Suprapubic skin (tissue), 4 donors: Measurements from ENCODE around the gene EVPLL. TPM values are rescaled to one million over a fixed set of nuclear protein-coding genes. Genes with fewer than 3 reads are reported as not detected.
"Not testable (repeated sequence)": the region's sequence is repeated elsewhere in the genome, so short reads cannot be mapped to it uniquely, and the experiment has no call there.

ENCODE experiments used
- DNase-seq, 2 donors: peaks; one replicate each; pipeline ENCODE4 v3.0.0-alpha.2; 2019; ENCODE audit warnings: low spot score in 2 of 2
- H3K27ac ChIP-seq: fragments of 200-600 bp; sonication (generic); one replicate; pipeline ENCODE4 v1.5.1; 2019
- H3K27me3 ChIP-seq: fragments of 200-600 bp; sonication (generic); one replicate; pipeline ENCODE4 v1.5.1; 2019
- H3K36me3 ChIP-seq: fragments of 200-600 bp; sonication (generic); one replicate; pipeline ENCODE4 v1.5.1; 2019
- H3K4me1 ChIP-seq: fragments of 200-600 bp; sonication (generic); one replicate; pipeline ENCODE4 v1.5.1; 2019
- H3K4me3 ChIP-seq: fragments of 200-600 bp; sonication (generic); one replicate; pipeline ENCODE4 v1.5.1; 2019; ENCODE audit warnings: mild to moderate bottlenecking
- H3K9me3 ChIP-seq: fragments of 200-600 bp; sonication (generic); one replicate; pipeline ENCODE4 v1.5.1; 2019
- EP300 ChIP-seq: sonication (generic); formaldehyde crosslinking; IDR thresholded peaks from one replicate; pipeline ENCODE4 v1.6.1; 2017; ENCODE audit warnings: antibody characterized with exemption
- POLR2A ChIP-seq, 2 donors: fragments of 450-650 bp; IDR thresholded peaks; one replicate each; pipeline ENCODE4 v1.6.1; 2017; ENCODE audit warnings: antibody characterized with exemption in 2 of 2, mild to moderate bottlenecking in 2 of 2, moderate library complexity in 2 of 2
- POLR2AphosphoS5 ChIP-seq, 3 donors: sonication (generic); formaldehyde crosslinking; IDR thresholded peaks; one replicate each; pipeline ENCODE4 v1.6.1; 2017; ENCODE audit warnings: antibody characterized with exemption in 3 of 3
- WGBS: methylation state at CpG from one replicate; pipeline ENCODE4 v1.1.5; 2018; 5-methylcytosine and 5-hydroxymethylcytosine counted together
- total RNA-seq, 4 donors: library from RNA; depleted of rRNA; stranded (reverse); fragments of >200 nt; gene quantifications; one replicate each; pipeline ENCODE4 v1.1.0, GENCODE V29; 2016
- TF ChIP-seq, protein P1 (sequence below), 2 donors: fragments of 200-600 bp in 1 of 2; fragments of 450-650 bp in 1 of 2; sonication (generic) in 1 of 2; IDR thresholded peaks; one replicate each; pipeline ENCODE4 v1.5.1; 2016 to 2019; ENCODE audit warnings: antibody characterized with exemption in 2 of 2, mild to moderate bottlenecking in 1 of 2, moderate library complexity in 1 of 2

EVPLL gene
- 10 to 100 TPM in 2 of 4 donors, 1 to 10 TPM in 2; 3.7 to 15.6 (median 9.2) TPM for total RNA-seq

DNA sequence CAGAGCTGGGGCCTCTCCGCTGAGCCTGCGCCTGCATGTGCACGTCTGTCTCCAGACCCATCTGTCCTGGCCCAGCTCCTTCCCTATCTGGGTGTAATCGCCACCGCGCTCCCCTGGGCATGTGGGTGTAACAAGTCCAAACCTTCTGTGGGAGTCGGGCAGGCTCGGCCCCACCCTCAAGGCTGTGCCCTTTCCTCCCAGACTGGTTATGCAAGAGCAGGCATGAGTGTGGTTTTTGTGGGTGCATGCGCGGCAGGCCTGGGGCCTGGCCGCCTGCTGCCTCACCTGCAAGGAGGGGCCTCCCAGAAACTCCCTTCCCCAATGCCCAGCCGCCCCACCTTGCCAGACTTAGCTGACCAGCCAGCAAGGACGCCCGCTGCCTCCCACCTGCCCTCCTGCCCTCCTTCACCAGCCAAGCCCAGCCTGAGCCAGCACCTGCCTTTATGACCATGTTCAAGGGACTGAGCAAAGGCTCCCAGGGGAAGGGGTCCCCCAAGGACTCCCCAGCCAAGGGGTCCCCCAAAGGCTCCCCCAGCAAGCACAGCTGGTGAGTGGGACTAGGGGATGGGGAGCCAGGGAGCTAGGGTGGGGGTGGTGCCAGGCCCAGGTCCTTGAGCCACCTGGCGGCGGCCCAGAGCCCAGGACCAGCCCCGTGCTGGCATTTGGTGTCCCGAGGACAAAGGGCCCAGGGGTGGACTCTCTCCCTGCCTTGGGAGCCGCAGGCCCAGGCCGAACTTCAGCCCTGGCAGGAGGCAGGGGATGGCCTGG is at the start of gene EVPLL:
Gene EVPLL (plus strand): TSS at position 342 of the 768 bp plus-strand sequence. CDS start 3,160 bp downstream, outside the sequence.
- TF ChIP-seq POLR2AphosphoS5 (IDR thresholded peaks at IDR 0.05) (no peak), EP300 (no peak), POLR2A (IDR thresholded peaks at IDR 0.05) (no peak)
- TF ChIP-seq, protein P1, sequence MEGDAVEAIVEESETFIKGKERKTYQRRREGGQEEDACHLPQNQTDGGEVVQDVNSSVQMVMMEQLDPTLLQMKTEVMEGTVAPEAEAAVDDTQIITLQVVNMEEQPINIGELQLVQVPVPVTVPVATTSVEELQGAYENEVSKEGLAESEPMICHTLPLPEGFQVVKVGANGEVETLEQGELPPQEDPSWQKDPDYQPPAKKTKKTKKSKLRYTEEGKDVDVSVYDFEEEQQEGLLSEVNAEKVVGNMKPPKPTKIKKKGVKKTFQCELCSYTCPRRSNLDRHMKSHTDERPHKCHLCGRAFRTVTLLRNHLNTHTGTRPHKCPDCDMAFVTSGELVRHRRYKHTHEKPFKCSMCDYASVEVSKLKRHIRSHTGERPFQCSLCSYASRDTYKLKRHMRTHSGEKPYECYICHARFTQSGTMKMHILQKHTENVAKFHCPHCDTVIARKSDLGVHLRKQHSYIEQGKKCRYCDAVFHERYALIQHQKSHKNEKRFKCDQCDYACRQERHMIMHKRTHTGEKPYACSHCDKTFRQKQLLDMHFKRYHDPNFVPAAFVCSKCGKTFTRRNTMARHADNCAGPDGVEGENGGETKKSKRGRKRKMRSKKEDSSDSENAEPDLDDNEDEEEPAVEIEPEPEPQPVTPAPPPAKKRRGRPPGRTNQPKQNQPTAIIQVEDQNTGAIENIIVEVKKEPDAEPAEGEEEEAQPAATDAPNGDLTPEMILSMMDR (IDR thresholded peaks at IDR 0.05) = no peak
- H3K9me3 ChIP-seq = no peaks in the 10 kb centered on the region
- H3K36me3 ChIP-seq = no peaks in the 10 kb centered on the region
- peaks cover 29% of the 10 kb centered on the region for H3K4me1 ChIP-seq
- WGBS = no CpG with 5 or more reads among the region's 20 CpGs
- peak within 1 kb of the TSS; percentile 22 for H3K4me3 ChIP-seq
- DNase-seq = peak in 1 of 2 donors; percentile 84
- H3K27ac ChIP-seq = peak within 1 kb of the TSS; percentile 77
- H3K27me3 ChIP-seq = peaks cover 10% of the 10 kb centered on the region

DNA sequence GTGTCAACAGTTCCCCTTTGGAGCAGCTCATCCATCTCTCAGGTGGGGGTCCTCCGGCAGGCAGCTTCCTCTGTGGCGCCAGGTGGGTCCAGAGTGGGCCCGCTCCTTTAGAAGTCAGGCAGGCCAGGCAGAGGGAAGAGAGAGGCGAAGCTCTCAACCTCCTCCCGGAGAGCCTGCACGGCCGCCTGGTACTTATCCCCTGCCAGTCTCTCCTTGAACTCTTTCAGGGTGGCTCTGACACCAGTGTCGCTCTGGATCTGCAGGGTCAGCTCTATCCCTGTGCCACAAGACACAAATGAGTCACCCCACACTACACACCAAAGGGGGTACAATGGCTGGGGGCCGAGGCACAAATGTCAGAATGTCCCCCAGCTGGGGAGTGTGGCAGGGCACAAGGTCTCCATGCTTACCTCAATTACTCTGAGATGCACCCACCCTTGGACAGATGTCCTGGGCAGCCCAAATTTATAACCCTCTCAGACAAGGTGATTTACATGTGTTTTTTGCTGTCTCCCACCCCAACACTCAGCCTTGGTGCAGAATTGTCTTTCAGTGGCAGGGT is 48.9 kb upstream of the EVPLL start:
- peaks cover 98% of the 10 kb centered on the region for H3K36me3 ChIP-seq

DNA sequence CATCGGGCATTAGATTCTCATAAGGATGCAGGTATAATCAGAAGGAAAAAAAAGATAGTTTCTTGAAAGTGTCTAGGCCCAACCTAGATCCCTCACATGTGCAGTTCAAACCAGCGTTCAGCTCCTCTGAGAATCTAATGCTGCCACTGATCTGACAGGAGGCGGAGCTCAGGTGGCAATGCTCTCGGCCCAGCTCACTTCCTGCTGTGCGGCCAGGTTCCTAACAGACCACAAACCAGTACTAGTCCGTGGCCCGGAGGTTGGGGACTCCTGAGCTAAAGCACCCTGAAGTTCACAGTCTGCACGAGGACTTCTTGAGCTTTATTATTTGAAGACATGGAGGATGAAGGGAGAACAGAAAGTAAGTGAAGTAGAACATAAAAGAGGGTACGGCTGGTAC is 45.7 kb upstream of the EVPLL start:
- 87% methylated on average over 9 of the region's 9 CpGs for WGBS
- no peaks in the 10 kb centered on the region for H3K9me3 ChIP-seq
- peaks cover 98% of the 10 kb centered on the region for H3K36me3 ChIP-seq

More for the DNA sequence above, 48.9 kb upstream of the EVPLL start:
- Histone ChIP-seq H3K9me3 (no peaks in the 10 kb centered on the region), H3K4me1 (no peaks in the 10 kb centered on the region), H3K27me3 (no peaks in the 10 kb centered on the region), H3K4me3 (no peak overlapping the region), H3K27ac (no peak overlapping the region)
- WGBS = 87% methylated on average over 9 of the region's 9 CpGs
- DNase-seq = no peak
- TF ChIP-seq, protein P1 (IDR thresholded peaks at IDR 0.05) = no peak
- TF ChIP-seq POLR2A (IDR thresholded peaks at IDR 0.05) (no peak), EP300 (no peak), POLR2AphosphoS5 (IDR thresholded peaks at IDR 0.05) (no peak)

DNA sequence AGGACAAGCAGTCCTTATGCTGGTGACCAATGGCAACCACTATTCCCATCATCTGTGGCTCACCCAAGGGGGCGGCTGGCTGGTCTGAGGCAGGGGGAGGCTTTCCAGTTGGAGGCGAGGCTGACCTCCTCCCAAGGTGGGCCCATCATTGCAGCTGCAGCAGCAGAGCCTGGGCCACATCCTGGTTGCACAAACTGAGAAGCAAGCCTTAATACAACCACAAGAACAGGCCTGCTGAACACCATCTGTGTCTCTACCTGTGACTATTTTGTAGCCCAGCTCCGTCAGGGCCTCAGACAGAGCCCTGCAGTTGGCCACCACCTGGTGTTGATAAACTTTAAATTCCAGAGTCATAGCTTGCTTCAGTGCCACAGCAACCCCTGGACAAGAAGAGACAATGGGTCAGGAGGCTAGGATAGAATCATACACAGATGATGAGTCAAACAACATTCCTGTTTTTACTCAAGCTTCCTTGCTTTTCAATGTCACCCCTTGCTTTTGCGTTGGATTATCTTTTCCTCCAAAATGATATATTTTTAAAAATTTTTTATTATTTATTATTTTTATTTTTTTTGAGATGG is 44.6 kb upstream of the EVPLL start:
- TF ChIP-seq POLR2AphosphoS5 (IDR thresholded peaks at IDR 0.05) (no peak), EP300 (no peak), POLR2A (IDR thresholded peaks at IDR 0.05) (no peak)
- TF ChIP-seq, protein P1 (IDR thresholded peaks at IDR 0.05) = no peak
- no peak for DNase-seq
- Histone ChIP-seq H3K4me1 (no peaks in the 10 kb centered on the region), H3K27ac (no peak overlapping the region), H3K4me3 (no peak overlapping the region), H3K27me3 (no peaks in the 10 kb centered on the region), H3K9me3 (no peaks in the 10 kb centered on the region), H3K36me3 (peaks cover 95% of the 10 kb centered on the region)
- 68% methylated on average over 2 of the region's 4 CpGs for WGBS

More for the DNA sequence above, 45.7 kb upstream of the EVPLL start:
- no peaks in the 10 kb centered on the region for H3K4me1 ChIP-seq
- no peak overlapping the region for H3K27ac ChIP-seq
- H3K4me3 ChIP-seq = no peak overlapping the region
- no peak for DNase-seq
- no peak for TF ChIP-seq POLR2A (IDR thresholded peaks at IDR 0.05)
- TF ChIP-seq EP300 = no peak
- TF ChIP-seq, protein P1 (IDR thresholded peaks at IDR 0.05) = no peak
- TF ChIP-seq POLR2AphosphoS5 (IDR thresholded peaks at IDR 0.05) = no peak
- no peaks in the 10 kb centered on the region for H3K27me3 ChIP-seq

DNA sequence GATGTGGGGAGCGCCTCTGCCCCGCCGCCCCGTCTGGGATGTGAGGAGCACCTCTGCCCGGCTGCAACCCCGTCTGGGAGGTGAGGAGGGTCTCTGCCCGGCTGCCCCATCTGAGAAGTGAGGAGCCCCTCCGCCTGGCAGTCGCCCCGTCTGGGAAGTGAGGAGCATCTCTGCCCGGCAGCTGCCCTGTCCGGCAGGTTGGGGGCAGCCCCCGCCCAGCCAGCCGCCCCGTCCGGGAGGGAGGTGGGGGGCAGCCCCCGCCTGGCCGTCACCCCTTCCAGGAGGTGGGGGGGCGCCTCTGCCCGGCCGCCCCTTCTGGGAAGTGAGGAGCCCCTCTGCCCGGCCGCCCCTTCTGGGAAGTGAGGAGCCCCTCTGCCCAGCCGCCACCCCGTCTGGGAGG is 39.4 kb upstream of the EVPLL start:
- DNase-seq, H3K27me3 ChIP-seq, H3K4me3 ChIP-seq, H3K27ac ChIP-seq, H3K9me3 ChIP-seq, H3K4me1 ChIP-seq: not testable (repeated sequence)
- peaks cover 85% of the 10 kb centered on the region for H3K36me3 ChIP-seq
- WGBS = 99% methylated on average over 9 of the region's 25 CpGs
